ENCODE results near the gene IER2.

DNA sequence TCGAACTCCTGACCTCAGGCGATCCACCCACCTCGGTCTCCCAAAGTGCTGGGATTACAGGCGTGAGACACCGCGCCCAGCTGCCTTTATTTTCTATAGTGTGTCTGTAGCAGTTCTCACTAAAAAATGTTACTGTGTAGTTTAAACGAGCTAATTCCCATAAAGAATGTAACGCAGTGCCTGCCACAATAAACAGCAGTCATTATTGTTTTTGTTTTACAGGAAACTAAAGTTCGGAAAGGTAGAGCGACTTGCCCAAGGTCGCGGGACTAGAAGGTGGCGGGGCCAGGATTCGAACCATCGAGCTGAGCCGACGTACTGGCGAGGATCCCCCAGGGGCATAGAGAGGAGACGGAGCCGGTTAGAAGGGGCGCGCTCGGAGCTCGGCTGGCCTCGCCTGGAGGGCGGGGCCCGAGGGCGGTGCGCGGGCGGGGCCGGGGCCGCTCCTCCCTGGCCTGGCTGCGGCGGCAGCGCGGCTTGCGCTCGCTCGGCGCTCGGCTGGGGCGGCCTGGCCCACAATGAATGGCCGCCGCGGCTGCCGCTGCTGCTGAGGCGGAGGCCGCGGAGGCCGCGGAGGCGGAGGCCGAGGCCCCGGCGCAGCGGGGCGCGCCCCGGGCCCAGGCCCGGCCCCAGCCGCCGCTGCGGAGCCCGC lies 32.3 kb upstream of the IER2 start, which contains the start of gene NACC1:
- no peak for TF ChIP-seq POLR2AphosphoS5 (IDR thresholded peaks at IDR 0.05; ENCODE audit: low read depth, low read length)
- TF ChIP-seq, protein P1, sequence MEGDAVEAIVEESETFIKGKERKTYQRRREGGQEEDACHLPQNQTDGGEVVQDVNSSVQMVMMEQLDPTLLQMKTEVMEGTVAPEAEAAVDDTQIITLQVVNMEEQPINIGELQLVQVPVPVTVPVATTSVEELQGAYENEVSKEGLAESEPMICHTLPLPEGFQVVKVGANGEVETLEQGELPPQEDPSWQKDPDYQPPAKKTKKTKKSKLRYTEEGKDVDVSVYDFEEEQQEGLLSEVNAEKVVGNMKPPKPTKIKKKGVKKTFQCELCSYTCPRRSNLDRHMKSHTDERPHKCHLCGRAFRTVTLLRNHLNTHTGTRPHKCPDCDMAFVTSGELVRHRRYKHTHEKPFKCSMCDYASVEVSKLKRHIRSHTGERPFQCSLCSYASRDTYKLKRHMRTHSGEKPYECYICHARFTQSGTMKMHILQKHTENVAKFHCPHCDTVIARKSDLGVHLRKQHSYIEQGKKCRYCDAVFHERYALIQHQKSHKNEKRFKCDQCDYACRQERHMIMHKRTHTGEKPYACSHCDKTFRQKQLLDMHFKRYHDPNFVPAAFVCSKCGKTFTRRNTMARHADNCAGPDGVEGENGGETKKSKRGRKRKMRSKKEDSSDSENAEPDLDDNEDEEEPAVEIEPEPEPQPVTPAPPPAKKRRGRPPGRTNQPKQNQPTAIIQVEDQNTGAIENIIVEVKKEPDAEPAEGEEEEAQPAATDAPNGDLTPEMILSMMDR (IDR thresholded peaks at IDR 0.05), result no peak
- TF ChIP-seq, protein P2, sequence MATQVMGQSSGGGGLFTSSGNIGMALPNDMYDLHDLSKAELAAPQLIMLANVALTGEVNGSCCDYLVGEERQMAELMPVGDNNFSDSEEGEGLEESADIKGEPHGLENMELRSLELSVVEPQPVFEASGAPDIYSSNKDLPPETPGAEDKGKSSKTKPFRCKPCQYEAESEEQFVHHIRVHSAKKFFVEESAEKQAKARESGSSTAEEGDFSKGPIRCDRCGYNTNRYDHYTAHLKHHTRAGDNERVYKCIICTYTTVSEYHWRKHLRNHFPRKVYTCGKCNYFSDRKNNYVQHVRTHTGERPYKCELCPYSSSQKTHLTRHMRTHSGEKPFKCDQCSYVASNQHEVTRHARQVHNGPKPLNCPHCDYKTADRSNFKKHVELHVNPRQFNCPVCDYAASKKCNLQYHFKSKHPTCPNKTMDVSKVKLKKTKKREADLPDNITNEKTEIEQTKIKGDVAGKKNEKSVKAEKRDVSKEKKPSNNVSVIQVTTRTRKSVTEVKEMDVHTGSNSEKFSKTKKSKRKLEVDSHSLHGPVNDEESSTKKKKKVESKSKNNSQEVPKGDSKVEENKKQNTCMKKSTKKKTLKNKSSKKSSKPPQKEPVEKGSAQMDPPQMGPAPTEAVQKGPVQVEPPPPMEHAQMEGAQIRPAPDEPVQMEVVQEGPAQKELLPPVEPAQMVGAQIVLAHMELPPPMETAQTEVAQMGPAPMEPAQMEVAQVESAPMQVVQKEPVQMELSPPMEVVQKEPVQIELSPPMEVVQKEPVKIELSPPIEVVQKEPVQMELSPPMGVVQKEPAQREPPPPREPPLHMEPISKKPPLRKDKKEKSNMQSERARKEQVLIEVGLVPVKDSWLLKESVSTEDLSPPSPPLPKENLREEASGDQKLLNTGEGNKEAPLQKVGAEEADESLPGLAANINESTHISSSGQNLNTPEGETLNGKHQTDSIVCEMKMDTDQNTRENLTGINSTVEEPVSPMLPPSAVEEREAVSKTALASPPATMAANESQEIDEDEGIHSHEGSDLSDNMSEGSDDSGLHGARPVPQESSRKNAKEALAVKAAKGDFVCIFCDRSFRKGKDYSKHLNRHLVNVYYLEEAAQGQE (IDR thresholded peaks at IDR 0.05; ENCODE audit: insufficient read depth in 1 of 2, low read depth in 2 of 2, low read length in 1 of 2), result 0 out of 4 replicates have a peak, but pooled peaks of 1 of the 2 experiments have one; percentile 19
